AG08395 (cell line): ENCODE measurements around the gene CACNA2D4.
"Not testable (repeated sequence)": the region's sequence is repeated elsewhere in the genome, so short reads cannot be mapped to it uniquely, and the experiment has no call there.

Experiments
- DNase-seq: peaks from one replicate; pipeline ENCODE4 v3.0.0; 2012; ENCODE audit warnings: mixed read lengths, low spot score

The CACNA2D4 gene

GRCh38 chr12:1832801-1833595 is 85.5 kb downstream of the CACNA2D4 start:
- DNase-seq: no peak

DNA sequence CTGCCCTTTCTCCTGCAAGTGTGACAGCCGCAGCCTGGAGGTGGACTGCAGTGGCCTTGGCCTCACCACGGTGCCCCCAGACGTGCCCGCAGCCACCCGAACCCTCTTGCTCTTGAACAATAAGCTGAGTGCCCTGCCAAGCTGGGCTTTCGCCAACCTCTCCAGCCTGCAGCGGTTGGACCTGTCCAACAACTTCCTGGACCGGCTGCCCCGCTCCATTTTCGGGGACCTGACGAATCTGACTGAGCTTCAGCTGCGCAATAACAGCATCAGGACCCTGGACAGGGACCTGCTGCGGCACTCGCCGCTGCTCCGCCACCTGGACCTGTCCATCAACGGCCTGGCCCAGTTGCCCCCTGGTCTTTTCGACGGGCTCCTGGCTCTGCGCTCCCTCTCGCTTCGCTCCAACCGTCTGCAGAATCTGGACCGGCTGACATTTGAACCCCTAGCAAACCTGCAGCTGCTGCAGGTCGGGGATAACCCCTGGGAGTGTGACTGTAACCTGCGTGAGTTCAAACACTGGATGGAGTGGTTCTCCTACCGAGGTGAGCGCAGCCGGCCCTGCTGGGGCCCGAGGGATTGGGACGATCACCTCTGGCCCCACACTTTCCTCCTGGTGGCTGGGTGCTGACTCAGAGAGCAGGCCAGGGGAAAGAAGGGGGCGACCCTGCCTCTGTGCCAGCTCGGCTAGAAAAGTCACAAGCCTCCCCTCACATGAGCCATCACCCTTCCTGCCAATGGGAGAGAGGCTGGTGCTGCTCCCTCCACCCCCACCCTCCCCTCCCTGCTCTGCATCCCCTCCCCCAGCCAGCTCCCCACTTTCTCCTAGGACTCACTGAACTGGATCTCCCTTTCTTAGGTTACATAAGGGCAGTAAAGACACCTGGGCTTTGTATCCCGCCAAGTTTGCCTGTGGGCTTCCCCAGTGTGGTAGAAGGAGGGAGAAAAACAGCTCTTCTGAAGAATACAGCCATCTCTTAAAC is 87.2 kb downstream of the CACNA2D4 start:
- DNase-seq: peak; percentile 69

DNA sequence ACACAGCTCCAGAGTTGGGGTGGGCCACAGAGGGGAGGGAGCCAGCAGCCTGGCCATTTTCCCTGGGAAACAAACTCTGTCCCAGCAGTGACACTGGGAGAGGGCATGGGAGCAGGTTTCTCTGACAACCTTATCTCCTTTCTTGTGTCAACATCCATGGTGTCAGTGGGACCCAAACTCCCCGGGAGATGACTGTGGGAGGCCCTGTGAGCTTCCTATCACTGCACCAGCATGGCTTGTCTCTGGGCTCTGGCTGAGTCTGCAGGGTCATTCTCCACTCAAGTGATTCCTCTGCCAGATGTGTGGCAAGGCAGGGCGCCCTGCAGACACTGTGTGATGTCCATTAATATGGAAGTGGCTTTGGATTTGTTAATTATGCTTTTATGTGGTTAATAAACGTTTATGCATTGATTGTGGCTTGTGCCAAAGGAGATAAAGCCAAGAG is 88.0 kb downstream of the CACNA2D4 start:
- no peak for DNase-seq

DNA sequence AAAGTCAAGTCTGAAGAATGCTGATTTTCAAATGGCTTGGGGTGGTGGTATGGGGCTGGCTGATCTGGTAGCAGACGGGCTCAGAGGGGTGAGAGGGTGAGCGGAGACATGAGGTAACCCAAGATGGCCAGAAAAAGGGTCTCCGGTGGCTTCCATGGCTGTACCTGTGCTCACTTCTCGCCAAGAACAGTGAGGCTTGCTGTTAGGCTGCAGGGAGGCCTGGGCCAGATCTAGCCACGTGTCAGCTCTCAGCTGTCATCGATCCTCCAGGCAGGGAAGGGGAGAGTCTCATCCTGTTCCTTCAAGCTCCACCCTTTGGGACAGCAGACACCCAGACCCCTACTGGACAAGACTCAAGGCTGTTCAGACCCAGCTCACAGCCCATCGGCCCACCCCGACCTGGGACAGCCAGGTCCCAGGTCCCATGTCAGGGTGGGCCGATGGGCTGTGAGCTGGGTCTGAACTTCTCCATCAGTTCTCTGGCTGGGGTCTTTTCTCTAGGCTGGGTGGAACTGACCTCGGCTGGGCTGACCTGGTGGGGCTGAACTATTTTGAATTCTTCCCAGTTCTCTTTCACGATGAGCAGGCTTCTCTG is 89.0 kb downstream of the CACNA2D4 start:
- no peak for DNase-seq

DNA sequence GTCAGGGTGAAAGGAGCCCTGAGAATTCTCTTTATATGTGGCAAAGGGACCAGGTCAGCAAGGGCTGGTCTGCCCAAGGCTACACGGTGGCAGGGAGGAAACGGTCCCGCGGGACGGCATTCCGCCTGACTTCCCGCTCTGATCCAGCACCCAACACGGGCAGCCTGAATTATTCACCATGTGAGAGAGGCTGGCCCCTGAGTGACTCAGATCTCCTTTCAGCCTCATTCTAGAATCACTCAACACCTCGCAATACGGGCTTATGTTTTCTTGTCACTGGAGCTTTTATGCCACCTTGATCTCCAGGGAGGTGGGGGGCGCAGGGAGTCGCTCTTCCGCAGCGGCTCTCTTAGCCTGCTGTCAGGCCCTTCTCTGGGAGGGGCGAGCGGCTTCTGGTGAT is 89.6 kb downstream of the CACNA2D4 start:
- DNase-seq: no peak

- DNase-seq: no peak
These were observed 90.3 kb downstream of the CACNA2D4 start for GRCh38 chr12:1827826-1828805.

- DNase-seq: no peak
These were observed 91.4 kb downstream of the CACNA2D4 start for GRCh38 chr12:1826867-1827705.

GRCh38 chr12:1826401-1826800 is 92.1 kb downstream of the CACNA2D4 start:
- no peak for DNase-seq

DNA sequence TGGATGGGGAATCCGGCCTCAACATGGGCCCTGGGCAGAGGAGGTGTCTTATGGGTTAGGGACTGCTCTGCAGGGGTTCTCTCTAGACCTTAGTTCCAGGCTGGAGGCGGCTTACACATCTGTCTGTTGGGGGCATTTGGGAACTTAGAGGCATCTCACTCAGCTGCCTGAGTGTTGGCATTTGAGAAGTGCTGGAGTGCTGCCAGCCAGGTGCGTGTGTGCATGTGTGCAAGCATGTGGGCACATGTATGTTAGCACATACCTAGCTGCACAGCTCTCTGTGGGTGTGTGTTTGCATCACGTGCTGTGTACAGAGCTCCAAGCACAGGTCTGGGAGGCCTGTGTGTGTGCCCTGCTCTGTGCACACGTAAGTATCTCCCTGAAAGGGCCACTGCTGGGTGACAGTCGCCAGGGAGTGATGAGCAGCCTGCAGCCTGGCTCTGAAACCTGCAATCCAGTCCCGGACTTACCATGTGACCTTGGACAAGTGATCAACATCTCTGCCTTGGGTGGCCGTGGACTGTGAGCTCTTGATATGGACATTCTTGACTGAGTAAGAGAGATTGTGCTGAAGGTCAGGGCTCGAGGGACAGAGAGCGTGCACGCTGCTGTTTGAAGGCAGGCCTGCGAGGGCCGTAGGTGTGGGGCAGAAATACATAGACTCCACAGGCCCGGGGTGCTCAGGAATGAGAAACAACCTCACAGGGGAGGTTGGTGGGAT is 92.9 kb downstream of the CACNA2D4 start:
- no peak for DNase-seq

DNA sequence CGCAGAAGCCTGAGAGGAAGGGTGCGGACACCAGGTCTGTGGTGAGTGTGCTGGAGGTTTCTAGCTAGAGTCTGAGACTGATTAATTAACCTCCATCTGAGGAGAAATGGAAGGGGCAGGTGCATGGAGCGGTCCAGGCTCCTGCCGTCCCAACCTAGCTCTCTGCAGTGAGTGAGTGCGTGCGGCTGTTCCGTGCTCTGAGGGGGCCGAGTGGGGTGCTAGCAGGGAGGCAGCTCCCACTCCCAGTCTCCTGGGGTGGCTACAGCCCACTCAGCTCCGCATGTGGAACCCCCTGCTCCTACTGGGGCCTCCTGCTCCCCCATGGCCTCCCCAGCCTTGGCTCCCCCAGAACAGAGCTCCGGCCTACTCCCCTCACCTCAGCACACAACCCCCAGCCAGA is 95.2 kb downstream of the CACNA2D4 start:
- DNase-seq: no peak

DNA sequence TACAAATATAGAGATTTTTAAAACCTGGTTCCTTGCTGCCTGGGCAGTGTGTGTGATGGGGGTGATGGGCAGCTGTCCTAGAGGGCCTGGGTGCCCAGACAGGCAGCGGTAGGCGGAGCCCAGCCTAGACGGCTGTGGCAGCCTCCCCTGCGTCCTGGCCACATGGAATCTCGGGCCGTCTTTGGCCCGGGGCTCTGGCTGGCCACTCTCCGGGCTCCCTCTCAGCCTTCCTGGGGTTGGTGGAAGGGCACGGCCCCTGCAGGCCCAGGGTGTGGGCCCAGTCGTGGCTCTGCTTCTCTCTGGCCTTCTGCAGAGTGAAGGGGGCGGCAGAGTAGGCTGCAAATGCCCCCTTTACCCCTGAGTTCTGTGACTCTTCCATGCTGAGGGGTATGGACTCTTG is 95.8 kb downstream of the CACNA2D4 start:
- DNase-seq: no peak

DNA sequence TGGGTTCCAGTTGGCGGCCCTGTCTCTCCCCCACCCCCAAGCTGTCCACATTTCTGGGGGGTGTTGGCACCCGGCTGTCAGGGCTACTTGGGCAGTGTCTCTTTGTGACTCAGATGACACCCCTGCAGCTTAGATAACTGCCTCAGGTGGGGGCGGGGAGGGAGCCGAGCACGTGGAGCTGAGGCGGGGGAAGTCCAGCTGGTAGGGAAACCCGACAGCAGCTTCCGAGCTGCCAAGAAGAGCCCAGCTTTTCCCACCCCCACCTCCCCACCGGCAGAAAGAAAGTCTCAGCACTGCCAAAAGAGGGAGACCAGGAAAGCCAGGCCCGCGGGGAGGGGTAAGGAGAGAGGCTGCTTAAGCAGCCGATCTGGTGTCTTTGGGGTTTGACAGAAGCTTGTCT is 96.6 kb downstream of the CACNA2D4 start:
- DNase-seq: no peak

DNA sequence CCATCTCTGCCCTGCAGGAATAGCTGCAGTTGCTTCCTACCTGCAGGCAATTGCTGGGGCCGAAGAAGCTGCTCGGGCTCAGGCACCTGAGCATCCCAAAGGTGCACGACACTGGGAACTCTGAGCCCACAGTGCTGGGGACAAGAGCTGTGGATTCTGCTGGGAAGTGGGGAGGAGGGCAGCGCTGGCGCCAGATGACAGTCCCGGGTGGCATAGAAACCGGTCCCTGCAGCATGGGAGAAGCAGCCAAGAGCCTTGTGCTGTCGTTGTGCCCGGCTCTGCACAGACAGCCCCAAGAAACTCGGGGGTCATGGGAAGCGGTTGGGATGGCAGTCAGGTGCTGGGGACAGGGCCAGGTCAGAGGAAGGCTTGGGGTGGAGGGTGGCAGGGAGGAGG is 97.6 kb downstream of the CACNA2D4 start:
- DNase-seq: no peak

- no peak for DNase-seq
These were observed 98.1 kb downstream of the CACNA2D4 start, which contains the start of gene LRTM2 for GRCh38 chr12:1820191-1820895. Gene LRTM2 (plus strand): TSS chr12:1820565. CDS start chr12:1828149, 7,584 bp downstream.

- DNase-seq: no peak
These were observed 98.9 kb downstream of the CACNA2D4 start for GRCh38 chr12:1819571-1819970.

DNA sequence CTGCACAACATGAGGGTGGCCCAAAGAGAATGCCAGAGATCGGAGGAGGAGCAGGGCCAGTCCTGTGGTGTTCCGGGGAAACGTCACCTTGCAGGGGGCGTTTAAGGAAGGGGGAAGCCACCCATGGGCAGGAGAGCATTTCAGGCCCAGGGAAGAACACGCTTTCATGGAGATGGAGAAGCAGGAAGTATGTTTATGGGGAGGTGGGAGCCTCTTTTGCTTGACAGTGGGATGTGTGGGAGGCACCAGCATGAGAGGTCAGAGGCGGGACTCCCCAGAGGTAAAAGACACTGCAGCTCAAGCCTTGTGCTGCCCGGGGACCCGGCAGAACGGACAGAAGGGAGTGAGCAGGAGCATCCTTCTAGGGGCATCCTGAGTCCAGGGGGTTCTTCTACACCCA is 99.4 kb downstream of the CACNA2D4 start:
- no peak for DNase-seq

DNA sequence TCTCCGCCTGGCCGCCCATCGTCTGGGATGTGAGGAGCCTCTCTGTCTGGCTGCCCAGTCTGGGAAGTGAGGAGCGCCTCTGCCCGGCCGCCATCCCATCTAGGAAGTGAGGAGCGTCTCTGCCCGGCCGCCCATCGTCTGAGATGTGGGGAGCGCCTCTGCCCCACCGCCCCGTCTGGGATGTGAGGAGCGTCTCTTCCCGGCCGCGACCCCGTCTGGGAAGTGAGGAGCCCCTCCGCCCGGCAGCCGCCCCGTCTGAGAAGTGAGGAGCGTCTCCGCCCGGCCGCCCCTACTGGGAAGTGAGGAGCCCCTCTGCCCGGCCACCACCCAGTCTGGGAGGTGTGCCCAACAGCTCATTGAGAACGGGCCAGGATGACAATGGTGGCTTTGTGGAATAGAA is 100.5 kb downstream of the CACNA2D4 start:
- not testable (repeated sequence) for DNase-seq

DNA sequence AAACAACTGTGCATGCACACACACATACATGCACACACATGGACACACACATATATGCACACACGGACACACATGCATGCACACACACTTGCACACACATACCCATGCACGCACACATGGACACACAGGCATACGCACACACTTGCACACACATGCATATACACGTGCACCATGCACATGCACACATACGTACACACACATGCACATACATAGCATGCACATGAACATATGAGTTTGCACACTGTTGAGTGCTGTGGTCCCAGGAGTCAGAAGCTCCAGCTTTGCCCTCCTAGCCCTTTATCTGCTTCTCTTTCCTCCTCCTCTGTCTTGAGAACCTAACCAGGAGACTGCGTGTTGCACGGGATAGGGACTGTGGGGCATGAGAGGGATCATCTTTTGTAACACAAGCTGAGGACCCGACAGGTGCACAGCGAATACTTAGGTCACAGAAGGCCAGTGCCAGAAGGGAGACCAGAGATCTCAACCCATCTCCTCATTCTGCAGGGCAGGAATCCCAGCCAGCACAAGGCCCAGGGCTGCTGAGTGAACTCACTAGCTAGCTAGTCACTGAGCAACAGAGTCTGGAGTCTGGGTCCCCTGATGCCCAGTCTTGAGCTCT is 101.6 kb downstream of the CACNA2D4 start:
- no peak for DNase-seq
